Ishikawa (cell line): ENCODE results near the gene DENND5A.

Source experiments
- CREB1 ChIP-seq: IDR thresholded peaks from 2 replicates; pipeline ENCODE4 v1.6.1; 2012; ENCODE audit warnings: low read depth
- EGR1 ChIP-seq: IDR thresholded peaks from 2 replicates; pipeline ENCODE4 v1.6.1; 2012
- EP300 ChIP-seq: IDR thresholded peaks from 2 replicates; pipeline ENCODE4 v1.6.1; 2012; ENCODE audit warnings: borderline replicate concordance
- NFIC ChIP-seq: IDR thresholded peaks from 2 replicates; pipeline ENCODE4 v1.6.1; 2012
- TAF1 ChIP-seq: IDR thresholded peaks from 2 replicates; pipeline ENCODE4 v1.6.1; 2012; ENCODE audit warnings: low read depth, mild to moderate bottlenecking
- TCF12 ChIP-seq: IDR thresholded peaks from 2 replicates; pipeline ENCODE4 v1.6.1; 2012; ENCODE audit warnings: low read depth
- TEAD4 ChIP-seq: IDR thresholded peaks from 2 replicates; pipeline ENCODE4 v1.6.1; 2012
- YY1 ChIP-seq: IDR thresholded peaks from 2 replicates; pipeline ENCODE4 v1.6.1; 2012; ENCODE audit warnings: low read depth
- TF ChIP-seq, protein P1 (sequence below): IDR thresholded peaks from 2 replicates; pipeline ENCODE4 v1.6.1; 2012
- TF ChIP-seq, protein P2 (sequence below): IDR thresholded peaks from 2 replicates; pipeline ENCODE4 v1.6.1; 2012; ENCODE audit warnings: low read depth, mild to moderate bottlenecking

DNA sequence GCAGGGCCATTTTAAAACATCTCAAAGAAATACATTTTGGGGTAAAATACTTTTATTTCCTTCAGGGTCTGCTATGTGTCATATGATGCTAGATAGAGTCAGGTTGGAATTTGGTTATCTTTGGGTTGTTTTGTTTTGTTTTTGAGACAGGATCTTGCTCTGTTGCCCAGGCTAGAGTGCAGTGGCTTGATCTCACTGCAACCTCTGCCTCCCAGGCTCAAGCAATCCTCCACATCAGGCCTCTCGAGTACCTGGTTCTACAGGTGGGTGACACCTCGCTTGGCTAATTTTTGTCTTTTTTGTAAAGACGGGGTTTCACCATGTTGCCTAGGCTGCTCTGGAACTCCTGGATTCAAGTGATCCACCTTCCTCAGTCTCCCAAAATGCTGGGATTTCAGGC is 17.3 kb downstream of the DENND5A start:
- TF ChIP-seq, protein P1, sequence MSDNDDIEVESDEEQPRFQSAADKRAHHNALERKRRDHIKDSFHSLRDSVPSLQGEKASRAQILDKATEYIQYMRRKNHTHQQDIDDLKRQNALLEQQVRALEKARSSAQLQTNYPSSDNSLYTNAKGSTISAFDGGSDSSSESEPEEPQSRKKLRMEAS, result no peak
- TF ChIP-seq TAF1, result no peak
- TF ChIP-seq CREB1, result no peak
- TF ChIP-seq NFIC, result no peak
- TF ChIP-seq TCF12, result no peak
- no peak for TF ChIP-seq YY1
- no peak for TF ChIP-seq TEAD4
- TF ChIP-seq EGR1, result no peak
- TF ChIP-seq EP300, result no peak
- TF ChIP-seq, protein P2, sequence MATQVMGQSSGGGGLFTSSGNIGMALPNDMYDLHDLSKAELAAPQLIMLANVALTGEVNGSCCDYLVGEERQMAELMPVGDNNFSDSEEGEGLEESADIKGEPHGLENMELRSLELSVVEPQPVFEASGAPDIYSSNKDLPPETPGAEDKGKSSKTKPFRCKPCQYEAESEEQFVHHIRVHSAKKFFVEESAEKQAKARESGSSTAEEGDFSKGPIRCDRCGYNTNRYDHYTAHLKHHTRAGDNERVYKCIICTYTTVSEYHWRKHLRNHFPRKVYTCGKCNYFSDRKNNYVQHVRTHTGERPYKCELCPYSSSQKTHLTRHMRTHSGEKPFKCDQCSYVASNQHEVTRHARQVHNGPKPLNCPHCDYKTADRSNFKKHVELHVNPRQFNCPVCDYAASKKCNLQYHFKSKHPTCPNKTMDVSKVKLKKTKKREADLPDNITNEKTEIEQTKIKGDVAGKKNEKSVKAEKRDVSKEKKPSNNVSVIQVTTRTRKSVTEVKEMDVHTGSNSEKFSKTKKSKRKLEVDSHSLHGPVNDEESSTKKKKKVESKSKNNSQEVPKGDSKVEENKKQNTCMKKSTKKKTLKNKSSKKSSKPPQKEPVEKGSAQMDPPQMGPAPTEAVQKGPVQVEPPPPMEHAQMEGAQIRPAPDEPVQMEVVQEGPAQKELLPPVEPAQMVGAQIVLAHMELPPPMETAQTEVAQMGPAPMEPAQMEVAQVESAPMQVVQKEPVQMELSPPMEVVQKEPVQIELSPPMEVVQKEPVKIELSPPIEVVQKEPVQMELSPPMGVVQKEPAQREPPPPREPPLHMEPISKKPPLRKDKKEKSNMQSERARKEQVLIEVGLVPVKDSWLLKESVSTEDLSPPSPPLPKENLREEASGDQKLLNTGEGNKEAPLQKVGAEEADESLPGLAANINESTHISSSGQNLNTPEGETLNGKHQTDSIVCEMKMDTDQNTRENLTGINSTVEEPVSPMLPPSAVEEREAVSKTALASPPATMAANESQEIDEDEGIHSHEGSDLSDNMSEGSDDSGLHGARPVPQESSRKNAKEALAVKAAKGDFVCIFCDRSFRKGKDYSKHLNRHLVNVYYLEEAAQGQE, result no peak
